GM12878 (cell line): ENCODE measurements around the gene PDE11A. TPM values are rescaled to one million over a fixed set of nuclear protein-coding genes. Genes with fewer than 3 reads are reported as not detected.

Source experiments
- ATAC-seq: fragments of 200-7000 bp; cut with Tn5 transposase; 3 replicates; pipeline ENCODE4 v1.9.1; 2020; ENCODE audit warnings: mild to moderate bottlenecking, moderate library complexity
- BruUV-seq: library from RNA; stranded (reverse); fragments of 400-500 nt; replicated peaks from 2 replicates; lab custom pipeline; 2021; lab: Mats Ljungman, UMichigan
- CTCF ChIA-PET: fragments of 300-600 bp; sonication (Branson Sonifier 250); formaldehyde crosslinking; extraction: SDS; loops from one replicate; lab custom pipeline; 2021; ENCODE audit warnings: inconsistent platforms; lab: Yijun Ruan, JAX
- POLR2A ChIA-PET: fragments of 350-600 bp; formaldehyde crosslinking; extraction: SDS; loops from one replicate; lab custom pipeline; 2021; ENCODE audit warnings: inconsistent platforms; lab: Charles Lee
- RAD21 ChIA-PET: fragments of 300-600 bp; sonication (Branson Sonifier 250); formaldehyde crosslinking; loops from one replicate; lab custom pipeline; 2023; ENCODE audit warnings: antibody characterized with exemption; ENCODE audit not compliant: unreplicated experiment; lab: Charles Lee
- SMC1A ChIA-PET: fragments of 300-600 bp; sonication (Branson Sonifier 250); formaldehyde crosslinking; loops from one replicate; lab custom pipeline; 2023; ENCODE audit not compliant: unreplicated experiment, uncharacterized antibody; lab: Charles Lee
- DNase-seq: peaks from one replicate; pipeline ENCODE4 v3.0.0-alpha.2; 2011; ENCODE audit warnings: low read depth, low spot score
- FAIRE-seq: peaks from 3 replicates; lab custom pipeline; 2011; peaks lifted over from hg19 to GRCh38; lab: Jason Lieb, UNC
- H2AFZ ChIP-seq: 2 replicates; pipeline ENCODE4 v1.6.0; 2011; ENCODE audit warnings: low read depth, low read length, control low read depth; ENCODE audit not compliant: control insufficient read depth
- H3K27ac ChIP-seq: 2 replicates; pipeline ENCODE4 v1.5.1; 2011; ENCODE audit warnings: control low read depth; ENCODE audit not compliant: control insufficient read depth, insufficient read depth
- H3K27me3 ChIP-seq, 2 experiments: replicated peaks in 1 of 2; 2 replicates each; pipeline versions ENCODE4 v1.6.0 to v1.6.1; 2011; ENCODE audit warnings: low read length in 1 of 2; ENCODE audit not compliant: control insufficient read depth in 2 of 2, insufficient read depth in 2 of 2
- H3K36me3 ChIP-seq, 2 experiments: 2 replicates each; pipeline ENCODE4 v1.5.1; 2011; ENCODE audit warnings: low read length in 1 of 2; ENCODE audit not compliant: control insufficient read depth in 2 of 2, insufficient read depth in 2 of 2
- H3K4me1 ChIP-seq: 2 replicates; pipeline ENCODE4 v1.6.1; 2011; ENCODE audit warnings: mild to moderate bottlenecking, low read length, moderate library complexity, mixed read lengths; ENCODE audit not compliant: control insufficient read depth, insufficient read depth
- H3K4me2 ChIP-seq: 2 replicates; pipeline ENCODE4 v1.6.0; 2011; ENCODE audit warnings: control low read depth; ENCODE audit not compliant: control insufficient read depth, insufficient read depth
- H3K4me3 ChIP-seq: fragments of 200-600 bp; sonication (generic); 2 replicates; pipeline ENCODE4 v1.5.1; 2016
- H3K79me2 ChIP-seq: 2 replicates; pipeline ENCODE4 v1.6.0; 2011; ENCODE audit warnings: low read length; ENCODE audit not compliant: control insufficient read depth, insufficient read depth
- H3K9ac ChIP-seq: 2 replicates; pipeline ENCODE4 v1.8.0; 2011; ENCODE audit warnings: low read length, control low read depth, mixed read lengths; ENCODE audit not compliant: control insufficient read depth, insufficient read depth
- H3K9me3 ChIP-seq: replicated peaks from 3 replicates; pipeline ENCODE4 v1.5.1; 2011; ENCODE audit warnings: mild to moderate bottlenecking, low read length; ENCODE audit not compliant: control insufficient read depth, insufficient read depth
- H4K20me1 ChIP-seq: 2 replicates; pipeline ENCODE4 v1.6.0; 2011; ENCODE audit not compliant: control insufficient read depth, insufficient read depth
- BCL3 ChIP-seq: IDR thresholded peaks from 2 replicates; pipeline ENCODE4 v1.6.1; 2011; ENCODE audit warnings: borderline replicate concordance, low read depth, mild to moderate bottlenecking, moderate library complexity, low read length; ENCODE audit not compliant: insufficient read depth, poor library complexity, severe bottlenecking
- FOXK2 ChIP-seq: fragments of 450-650 bp; IDR thresholded peaks from 2 replicates; pipeline ENCODE4 v1.6.1; 2017; ENCODE audit warnings: mild to moderate bottlenecking, moderate library complexity
- PAX5 ChIP-seq: IDR thresholded peaks from 2 replicates; pipeline ENCODE4 v1.6.1; 2011; ENCODE audit warnings: low read depth, low read length, borderline replicate concordance
- RCOR1 ChIP-seq: conservative IDR thresholded peaks from 2 replicates; pipeline ENCODE4 v1.6.1; 2012; ENCODE audit warnings: low read depth, low read length, improper control_type of control experiment
- ZZZ3 ChIP-seq: IDR thresholded peaks from 2 replicates; pipeline ENCODE4 v1.6.1; 2011; ENCODE audit warnings: low read depth; ENCODE audit not compliant: control insufficient read depth, insufficient read length
- WGBS: methylation state at CpG from one replicate; pipeline ENCODE4 v1.1.6; 2016; ENCODE audit warnings: low lambda C conversion rate; ENCODE audit not compliant: insufficient replicate concordance, insufficient coverage; ENCODE audit errors: missing lambda C conversion rate; 5-methylcytosine and 5-hydroxymethylcytosine counted together
- in situ Hi-C: fragments of 300-500 bp; cut with MboI; formaldehyde crosslinking; loops from 9 replicates; pipeline ENCODE4 v1.14.3; 2018; ENCODE audit warnings: mixed read lengths
- intact Hi-C: fragments of 100-400 bp; cut with micrococcal nuclease; formaldehyde crosslinking; loops from one replicate; pipeline ENCODE4 v1.14.2; 2022; ENCODE audit not compliant: unreplicated experiment
- polyA plus RNA-seq, 11 experiments: library from polyadenylated mRNA; depleted of rRNA in 4 of 11; unstranded in 6 of 11; stranded (reverse) in 5 of 11; fragments of >200 nt; fragmentation: Nextera tagmentation in 4 of 11; fragmentation: Illumina TruSeq in 1 of 11; extraction: Ambion mirVana in 4 of 11; extraction: Trizol in 1 of 11; gene quantifications; 1 replicate in 1 of 11; 2 replicates in 10 of 11; pipeline versions ENCODE4 v1.2.1 to v1.2.3, GENCODE V29; 2011 to 2016; ENCODE audit warnings: inconsistent platforms in 2 of 11, missing spikeins in 2 of 11, low read depth in 1 of 11
- total RNA-seq, 4 experiments: library from RNA; depleted of rRNA in 3 of 4; stranded (reverse); fragments of >200 nt in 3 of 4; fragmentation: Illumina TruSeq in 1 of 4; extraction: Trizol in 1 of 4; gene quantifications; 2 replicates each; pipeline versions ENCODE4 v1.2.1 to v1.2.3, GENCODE V29; 2013 to 2021
- TF ChIP-seq, protein P1 (sequence below): fragments of 450-650 bp; IDR thresholded peaks from 2 replicates; pipeline ENCODE4 v1.6.1; 2016; ENCODE audit warnings: mild to moderate bottlenecking

PDE11A gene
- total and polyA plus RNA-seq, 10 of the 15 experiments (the other 5 are each of a cell fraction or from before 2014, with no cell fraction given): 0.01 to 0.17 (median 0.06) TPM; not detected in 5

- H3K4me3 ChIP-seq: no peak overlapping the region
- TF ChIP-seq FOXK2: no peak
- no peak for TF ChIP-seq RCOR1
- TF ChIP-seq, protein P1, sequence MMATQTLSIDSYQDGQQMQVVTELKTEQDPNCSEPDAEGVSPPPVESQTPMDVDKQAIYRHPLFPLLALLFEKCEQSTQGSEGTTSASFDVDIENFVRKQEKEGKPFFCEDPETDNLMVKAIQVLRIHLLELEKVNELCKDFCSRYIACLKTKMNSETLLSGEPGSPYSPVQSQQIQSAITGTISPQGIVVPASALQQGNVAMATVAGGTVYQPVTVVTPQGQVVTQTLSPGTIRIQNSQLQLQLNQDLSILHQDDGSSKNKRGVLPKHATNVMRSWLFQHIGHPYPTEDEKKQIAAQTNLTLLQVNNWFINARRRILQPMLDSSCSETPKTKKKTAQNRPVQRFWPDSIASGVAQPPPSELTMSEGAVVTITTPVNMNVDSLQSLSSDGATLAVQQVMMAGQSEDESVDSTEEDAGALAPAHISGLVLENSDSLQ: no peak
- no peak for TF ChIP-seq BCL3
- no peak for TF ChIP-seq ZZZ3
- no peak for TF ChIP-seq PAX5
- TF ChIP-seq, all 136 proteins: peak for 0
- Histone ChIP-seq H3K9ac (no peak overlapping the region), H3K9me3 (no peaks in the 10 kb centered on the region), H3K27ac (no peak overlapping the region), H3K27me3 (no peaks in the 10 kb centered on the region), H4K20me1 (no peaks in the 10 kb centered on the region), H3K4me1 (no peaks in the 10 kb centered on the region), H2AFZ (no peak overlapping the region), H3K79me2 (no peaks in the 10 kb centered on the region), H3K36me3 (no peaks in the 10 kb centered on the region), H3K4me2 (no peak overlapping the region)
- DNase-seq: no peak
- in situ Hi-C loops (no loop called here), intact Hi-C loops (no loop called here)
- CTCF ChIA-PET: interaction anchor here (1.6 kb wide), 1 partner anchor 11 kb away, joined by 9 read pairs; no protein-coding TSS in a partner anchor
- RAD21 ChIA-PET: no interaction called here
- WGBS: 52% methylated on average over 3 of the region's 8 CpGs
- FAIRE-seq: no peak
- SMC1A ChIA-PET: no interaction called here
- ATAC-seq: no peak
- BruUV-seq: no TSS peak
- POLR2A ChIA-PET: no interaction called here
Measured at GRCh38 chr2:177972782-177973181, 99.8 kb downstream of the PDE11A start.
